GM12878 (cell line): ENCODE measurements around the gene SUSD1.
A peak's percentile ranks its signal among the peaks of the same experiment; 100 is the strongest.

Experiments
- CEBPB ChIP-seq, 2 experiments: fragments of 150-350 bp in 1 of 2; IDR thresholded peaks; 2 replicates each; pipeline ENCODE4 v1.6.1; 2012 to 2014; ENCODE audit warnings: low read depth in 2 of 2, low read length in 2 of 2, borderline replicate concordance in 1 of 2, inconsistent platforms in 1 of 2
- CHD4 ChIP-seq: fragments of 200-600 bp; sonication (generic); IDR thresholded peaks from 2 replicates; pipeline ENCODE4 v1.6.1; 2016; ENCODE audit warnings: mild to moderate bottlenecking
- CTCF ChIP-seq, 3 experiments: IDR thresholded peaks in 2 of 3; conservative IDR thresholded peaks in 1 of 3; 2 replicates each; pipeline ENCODE4 v1.5.1; 2011; ENCODE audit warnings: low read depth in 3 of 3, low read length in 3 of 3, mild to moderate bottlenecking in 3 of 3, control low read depth in 2 of 3, moderate library complexity in 2 of 3, inconsistent platforms in 1 of 3, mixed read lengths in 1 of 3; ENCODE audit not compliant: control insufficient read depth in 2 of 3, insufficient read depth in 1 of 3; ENCODE audit errors: extremely low read depth in 1 of 3
- POLR2A ChIP-seq: IDR thresholded peaks from 2 replicates; pipeline ENCODE4 v1.6.1; 2011; ENCODE audit warnings: low read depth, mild to moderate bottlenecking, low read length
- PRDM15 ChIP-seq: fragments of 450-650 bp; formaldehyde crosslinking; IDR thresholded peaks from 2 replicates; pipeline ENCODE4 v1.4.0; 2020; ENCODE audit warnings: mild to moderate bottlenecking, moderate library complexity

GRCh38 chr9:112074250-112075008 lies 100.7 kb downstream of the SUSD1 start:
- TF ChIP-seq POLR2A (no peak), CTCF (IDR thresholded peaks at IDR 0.05 in 2 of 3, conservative IDR thresholded peaks at IDR 0.05 in 1 of 3; ENCODE audit: control insufficient read depth in 2 of 3, extremely low read depth in 1 of 3, insufficient read depth in 1 of 3, low read depth in 3 of 3, low read length in 3 of 3) (peak; percentile 91 to 97 (median 97)), CHD4 (no peak), PRDM15 (CRISPR knock-in tag) (no peak), CEBPB (IDR thresholded peaks at IDR 0.05; ENCODE audit: borderline replicate concordance in 1 of 2, low read depth in 2 of 2, low read length in 2 of 2) (no peak)
